GM12892 (cell line): ENCODE results near the gene OXER1.

Experiments used
- DNase-seq: peaks from one replicate; pipeline ENCODE4 v3.0.0; 2011; ENCODE audit not compliant: insufficient read length
- FAIRE-seq: peaks from 2 replicates; lab custom pipeline; 2011; peaks lifted over from hg19 to GRCh38; lab: Jason Lieb, UNC
- POLR2A ChIP-seq: IDR thresholded peaks from 2 replicates; pipeline ENCODE4 v1.6.1; 2011; ENCODE audit warnings: low read depth, low read length, control low read depth
- POLR2AphosphoS5 ChIP-seq: IDR thresholded peaks from 2 replicates; pipeline ENCODE4 v1.6.1; 2011; ENCODE audit warnings: low read depth, low read length, control low read depth
- TAF1 ChIP-seq: IDR thresholded peaks from 2 replicates; pipeline ENCODE4 v1.6.1; 2011; ENCODE audit warnings: low read depth, mild to moderate bottlenecking, control low read depth, low read length, borderline replicate concordance

OXER1 gene

DNA sequence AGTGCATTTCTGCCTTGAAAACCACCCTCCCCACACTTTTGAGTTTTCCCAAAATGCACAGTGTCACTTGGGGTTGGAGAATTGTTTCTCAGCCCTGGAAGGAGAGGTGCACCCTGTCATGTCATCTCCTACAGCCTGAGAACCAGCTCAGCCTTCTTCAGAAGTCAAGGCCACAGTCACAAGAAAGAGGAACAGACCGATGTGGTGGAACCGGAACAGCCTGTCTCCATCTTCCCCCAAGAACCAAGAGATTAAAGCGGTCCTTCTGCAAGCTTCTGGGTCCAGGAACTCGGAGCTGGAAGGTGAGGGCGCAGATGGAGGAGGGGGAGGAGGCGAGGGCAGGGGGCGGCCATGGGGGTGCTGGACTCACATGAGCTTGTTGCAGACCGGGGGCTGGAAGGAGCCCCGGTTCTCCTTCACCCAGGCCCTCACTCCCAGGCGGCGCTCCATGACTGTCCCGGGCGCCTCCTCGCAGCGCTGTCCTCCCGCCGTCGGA, 28.2 kb upstream of the OXER1 start:
- FAIRE-seq = no peak
- peak; percentile 23; the same call in 1 of the 2 replicates for TF ChIP-seq TAF1
- peak; percentile 75; the same call in 1 of the 2 replicates for TF ChIP-seq POLR2A
- no peak for TF ChIP-seq POLR2AphosphoS5
- peak; percentile 54 for DNase-seq

DNA sequence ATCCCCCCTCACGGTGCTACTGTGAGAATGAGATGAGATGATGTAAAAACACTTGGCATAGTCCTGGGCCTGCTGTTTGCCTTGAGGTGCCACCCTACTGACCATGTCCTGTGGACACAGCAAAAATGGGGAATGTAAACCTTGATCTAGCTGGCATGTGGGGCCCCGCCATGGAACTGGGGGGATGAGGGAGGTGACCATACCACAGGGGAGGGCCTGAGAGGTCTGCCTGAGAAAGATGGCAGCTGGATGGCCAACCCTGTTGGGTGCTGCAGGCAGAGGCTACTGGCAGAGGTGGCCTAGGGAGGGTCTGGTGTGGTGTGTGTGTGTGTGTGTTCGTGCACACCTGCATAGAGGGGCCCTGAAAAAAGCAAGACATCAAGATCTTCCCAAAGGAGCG, 27.7 kb upstream of the OXER1 start:
- FAIRE-seq = no peak
- TF ChIP-seq POLR2A (no peak), POLR2AphosphoS5 (no peak), TAF1 (no peak)
- no peak for DNase-seq

DNA sequence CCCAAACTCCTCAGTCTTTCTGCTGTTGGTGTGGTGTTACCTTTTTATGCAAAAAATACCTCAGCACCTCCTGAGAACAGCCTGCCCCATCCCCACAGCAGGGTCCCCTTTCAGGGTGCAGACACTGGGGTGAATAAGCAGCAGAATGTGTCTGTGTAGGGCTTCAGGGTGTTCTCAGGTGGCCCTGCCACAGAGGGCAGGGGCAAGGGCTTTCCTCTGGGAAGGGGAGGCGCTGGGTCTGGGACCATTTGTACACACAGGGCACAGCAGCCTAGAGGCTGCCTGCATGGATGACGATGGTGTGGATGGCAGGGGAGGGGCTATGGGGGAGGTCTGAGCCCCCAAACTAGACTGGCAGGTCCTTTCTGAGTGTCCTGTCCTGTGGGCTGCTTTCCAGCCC, 25.8 kb upstream of the OXER1 start:
- DNase-seq (no peak), FAIRE-seq (no peak)
- TF ChIP-seq POLR2AphosphoS5 (no peak), POLR2A (no peak), TAF1 (no peak)

DNA sequence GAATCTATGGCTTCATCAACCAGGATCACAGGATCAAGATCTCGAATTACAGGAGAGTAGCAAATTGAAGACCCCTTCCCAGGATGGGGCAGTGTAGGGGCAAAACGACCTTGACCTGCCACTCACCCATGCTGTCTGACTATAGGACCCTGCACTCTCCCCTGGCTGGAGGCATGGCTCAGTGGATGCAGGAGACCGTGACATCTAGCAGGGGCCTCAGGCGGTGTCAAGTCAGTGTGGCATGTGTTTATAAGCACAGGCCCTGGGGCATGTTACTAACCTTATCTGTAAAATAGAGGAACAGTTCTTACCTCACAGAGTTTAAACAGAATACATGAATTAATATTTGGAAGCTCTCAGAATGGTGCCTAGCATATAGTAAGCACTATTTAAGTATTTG, 24.9 kb upstream of the OXER1 start:
- DNase-seq = no peak
- TF ChIP-seq POLR2AphosphoS5 (no peak), POLR2A (no peak)
- no peak for FAIRE-seq

DNA sequence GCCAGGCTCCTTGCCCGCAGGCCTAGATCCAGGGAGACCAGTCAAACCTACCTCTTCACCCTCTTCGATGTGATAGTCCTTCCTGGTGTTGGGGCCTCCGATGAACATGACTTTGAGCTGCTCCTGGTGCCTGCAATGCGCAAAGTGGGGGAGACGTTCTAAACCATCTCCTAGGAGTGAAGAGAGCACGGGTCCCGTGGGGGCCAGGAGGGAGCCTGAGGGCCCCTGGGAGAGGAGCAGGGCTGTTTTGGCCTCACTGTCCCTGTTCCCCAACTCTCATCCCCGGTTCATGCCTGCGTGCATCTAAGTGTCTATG, 24.5 kb upstream of the OXER1 start:
- DNase-seq = no peak
- TF ChIP-seq POLR2A (no peak), POLR2AphosphoS5 (no peak), TAF1 (no peak)

DNA sequence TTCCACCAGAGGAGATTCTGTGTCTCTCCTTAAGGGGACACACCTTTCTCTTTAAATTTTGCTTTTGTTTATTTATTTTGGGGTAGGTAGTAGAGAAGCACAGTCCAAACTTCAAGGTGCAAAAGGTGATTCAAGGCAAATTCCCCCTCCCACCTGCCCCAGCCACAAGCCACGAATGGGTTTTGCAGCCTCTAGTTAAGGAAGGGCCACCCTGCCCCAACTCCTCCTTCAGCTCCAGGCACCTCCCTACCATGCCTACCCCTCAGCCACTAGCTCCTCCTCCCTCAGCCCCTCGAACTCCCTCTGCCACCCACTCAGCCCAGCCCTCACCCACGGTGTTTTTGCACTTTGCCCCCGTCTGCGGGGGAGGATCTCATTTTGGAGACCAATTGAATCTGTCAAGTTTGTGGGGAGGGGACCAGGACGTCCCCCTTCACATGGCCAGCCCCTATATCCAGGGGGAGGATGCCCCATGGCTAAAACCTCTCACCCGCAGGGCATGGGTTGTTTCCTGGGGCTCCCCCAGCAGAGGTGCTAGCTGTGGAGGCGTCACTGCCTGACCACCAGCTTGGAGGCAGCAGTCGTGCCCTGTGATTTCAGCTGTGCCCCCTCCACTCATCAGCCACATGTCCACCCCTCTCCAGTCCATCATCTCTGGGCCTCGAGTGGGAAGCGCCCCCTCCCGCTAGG, 24.0 kb upstream of the OXER1 start:
- DNase-seq = no peak
- TF ChIP-seq POLR2AphosphoS5 (no peak), TAF1 (no peak), POLR2A (no peak)
- peak; percentile 40 for FAIRE-seq

More for the DNA sequence above, 24.5 kb upstream of the OXER1 start:
- FAIRE-seq = no peak

DNA sequence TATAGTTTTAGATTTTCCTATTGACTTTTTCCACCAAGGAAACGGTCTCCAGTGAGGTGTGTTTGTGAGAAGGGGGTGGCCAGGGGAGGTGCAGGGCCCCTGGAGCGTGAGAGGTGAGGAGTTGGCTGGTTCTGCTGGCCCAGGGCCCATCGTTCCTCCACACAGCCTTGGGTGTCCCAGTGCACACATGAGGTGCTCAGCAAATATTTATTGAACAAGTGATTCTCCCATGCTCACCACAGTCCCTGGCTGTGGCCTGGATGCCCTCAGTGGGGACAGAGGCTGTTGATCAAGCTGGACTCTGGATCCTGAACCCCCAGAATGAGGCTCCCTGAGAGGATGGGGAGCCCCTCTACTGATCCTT, 23.5 kb upstream of the OXER1 start:
- FAIRE-seq (no peak), DNase-seq (no peak)
- no peak for TF ChIP-seq POLR2AphosphoS5
- TF ChIP-seq POLR2A = no peak
- TF ChIP-seq TAF1 = no peak

DNA sequence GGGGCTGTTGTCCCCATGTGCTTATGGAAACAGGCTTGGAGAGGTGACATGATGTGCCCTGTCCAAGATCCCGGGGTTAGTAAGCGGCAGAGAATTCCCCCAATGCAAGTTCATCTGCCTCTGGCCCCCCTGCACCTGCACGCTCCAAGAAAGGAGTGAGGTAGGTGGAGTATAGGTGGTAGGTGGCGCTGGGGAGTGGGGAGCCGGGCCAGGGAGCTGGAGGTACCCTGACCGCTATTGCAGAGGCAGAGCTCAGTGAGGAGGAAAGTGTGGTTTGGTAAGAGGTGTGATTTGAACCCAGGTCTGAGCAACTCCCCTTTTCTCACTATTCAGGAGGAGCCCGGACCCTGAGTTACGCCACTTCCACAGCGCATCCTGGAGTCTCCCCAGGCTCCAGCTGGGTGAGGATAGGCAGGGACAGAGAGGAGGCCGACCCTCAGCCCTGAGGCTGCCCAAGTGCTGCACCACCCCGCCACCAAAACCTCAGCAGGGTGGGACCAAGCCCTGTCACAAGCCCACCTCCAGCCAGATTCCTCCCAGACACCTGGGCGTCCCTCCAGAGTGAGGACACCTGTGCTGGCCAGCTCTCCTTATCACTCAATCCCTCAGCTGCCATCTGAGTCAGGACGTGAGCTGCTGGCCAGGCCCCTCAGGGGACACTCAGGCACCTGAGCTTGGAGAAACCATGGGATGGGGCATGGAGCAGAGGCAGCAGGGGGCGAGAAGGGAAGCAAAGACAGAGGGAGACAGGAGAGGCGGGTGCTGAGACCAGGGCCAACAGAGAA, 22.8 kb upstream of the OXER1 start:
- TF ChIP-seq POLR2A = no peak
- TF ChIP-seq POLR2AphosphoS5 = no peak
- DNase-seq (no peak), FAIRE-seq (no peak)

DNA sequence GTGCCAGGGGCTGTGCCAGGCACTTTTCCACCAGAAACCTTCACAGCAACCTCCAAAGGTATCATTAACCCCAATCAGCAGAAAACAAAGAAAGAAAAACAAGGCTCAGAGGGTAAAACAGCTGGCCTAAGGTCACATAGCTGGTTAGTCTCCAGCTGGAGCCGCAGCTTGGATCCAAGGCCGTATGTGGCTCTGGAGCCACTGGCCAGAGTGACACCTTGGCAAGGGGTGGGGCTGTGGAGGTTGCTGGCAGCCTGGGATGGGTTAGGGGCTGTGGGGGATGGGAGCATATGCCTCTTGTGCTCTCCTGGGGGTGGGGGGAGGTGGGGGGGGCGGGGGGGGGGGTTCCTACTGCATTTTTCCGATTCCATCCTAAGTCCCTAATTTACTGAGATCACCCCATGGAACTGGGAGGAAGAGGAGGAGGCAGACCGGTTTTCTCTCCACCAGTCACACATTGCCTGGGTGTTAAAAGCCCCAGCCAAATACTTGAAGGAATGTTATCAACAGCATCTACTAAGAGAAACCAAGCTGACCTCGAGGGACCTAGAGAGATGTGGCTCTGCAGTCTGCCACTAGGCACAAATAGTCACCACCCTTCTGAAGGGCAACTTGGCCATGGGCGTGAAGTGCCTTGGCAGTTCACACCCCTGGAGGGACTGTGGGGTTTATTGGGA, 20.4 kb upstream of the OXER1 start:
- no peak for DNase-seq
- FAIRE-seq = no peak
- TF ChIP-seq POLR2AphosphoS5 (no peak), POLR2A (no peak), TAF1 (no peak)

DNA sequence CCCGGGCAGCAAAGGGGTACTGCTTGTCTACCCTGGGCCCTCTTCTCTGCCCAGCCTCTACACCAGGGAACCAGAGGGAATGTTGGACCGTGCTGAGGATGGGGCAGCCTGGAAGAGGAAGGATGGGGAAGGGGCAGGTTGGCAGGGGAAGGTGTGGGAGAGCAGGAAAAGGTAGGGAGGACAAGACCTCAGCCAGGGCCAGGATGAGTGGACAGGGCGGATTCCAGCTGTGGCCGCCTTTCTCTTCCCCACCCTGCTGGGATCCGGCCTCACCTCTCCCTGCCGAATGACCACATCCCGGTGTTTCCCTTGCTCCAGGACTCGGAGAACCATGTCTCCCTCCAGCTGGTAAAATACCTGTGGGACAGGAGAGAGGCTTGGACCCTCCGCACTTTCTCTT, 19.6 kb upstream of the OXER1 start:
- no peak for TF ChIP-seq POLR2A
- no peak for TF ChIP-seq POLR2AphosphoS5
- TF ChIP-seq TAF1 = no peak
- DNase-seq (no peak), FAIRE-seq (no peak)

DNA sequence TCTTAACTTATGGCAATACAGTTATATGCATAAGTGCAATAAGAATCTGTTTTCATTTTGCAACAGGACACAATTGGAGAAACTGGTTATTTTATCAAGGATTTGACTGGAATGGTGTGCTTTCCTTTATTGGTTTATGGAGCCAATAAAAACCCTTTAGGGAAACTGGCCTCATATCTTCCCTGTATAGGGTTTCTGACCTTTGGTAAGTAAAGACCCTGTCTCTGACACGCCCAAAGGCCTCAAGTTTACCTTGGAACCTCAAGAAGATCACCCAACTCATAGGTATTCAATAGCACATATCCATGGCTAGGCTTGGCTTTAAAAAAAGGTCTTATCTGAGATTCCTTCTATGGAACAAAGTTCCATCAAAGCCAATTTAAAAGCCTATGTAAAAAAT, 17.2 kb upstream of the OXER1 start:
- no peak for TF ChIP-seq POLR2A
- TF ChIP-seq TAF1 = no peak
- no peak for TF ChIP-seq POLR2AphosphoS5
- DNase-seq = no peak
- no peak for FAIRE-seq
